GM19035 (cell line): ENCODE measurements around the gene ARHGEF16.
A peak's percentile ranks its signal among the peaks of the same experiment; 100 is the strongest.

ENCODE experiments used
- ATAC-seq: cut with Tn5 transposase; IDR thresholded peaks from one replicate; pipeline ENCODE4 v1.9.1; 2021; ENCODE audit not compliant: unreplicated experiment

Gene ARHGEF16

DNA sequence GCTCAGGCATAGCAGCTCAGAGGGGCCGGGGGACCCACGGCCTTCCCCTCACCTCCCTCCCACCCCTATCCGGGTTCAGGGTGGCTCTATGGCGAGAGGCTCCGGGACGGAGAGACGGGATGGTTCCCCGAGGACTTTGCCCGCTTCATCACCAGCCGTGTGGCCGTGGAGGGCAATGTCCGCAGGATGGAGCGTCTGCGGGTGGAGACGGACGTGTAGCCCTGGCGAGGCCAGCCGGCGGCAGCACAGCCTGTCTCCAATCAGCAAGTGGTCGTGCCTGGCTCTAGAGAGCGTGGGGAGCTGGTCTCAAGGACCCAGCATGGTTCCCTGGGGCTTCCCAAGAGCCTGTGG, 25.9 kb downstream of the ARHGEF16 start:
- no peak for ATAC-seq

DNA sequence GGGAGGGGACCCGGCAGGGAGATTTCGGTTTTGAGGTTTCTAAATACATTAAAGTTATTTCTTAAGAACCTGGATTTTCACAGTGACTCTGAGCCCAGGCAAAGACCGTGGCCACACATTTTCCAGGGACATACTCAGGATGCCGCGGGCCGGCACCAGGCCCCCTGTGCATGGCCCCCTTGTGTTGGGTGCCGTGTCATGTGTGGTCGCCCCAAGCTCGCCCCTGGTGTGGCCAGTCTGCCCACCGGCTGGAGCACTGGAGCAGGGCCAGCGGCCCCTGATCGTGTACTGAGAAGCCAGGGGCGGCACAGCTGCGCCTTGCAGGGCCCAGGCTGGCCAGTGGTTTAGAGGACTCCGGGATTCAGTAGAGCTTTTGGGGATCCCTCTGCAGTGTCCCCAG, 26.6 kb downstream of the ARHGEF16 start:
- ATAC-seq, result no peak

DNA sequence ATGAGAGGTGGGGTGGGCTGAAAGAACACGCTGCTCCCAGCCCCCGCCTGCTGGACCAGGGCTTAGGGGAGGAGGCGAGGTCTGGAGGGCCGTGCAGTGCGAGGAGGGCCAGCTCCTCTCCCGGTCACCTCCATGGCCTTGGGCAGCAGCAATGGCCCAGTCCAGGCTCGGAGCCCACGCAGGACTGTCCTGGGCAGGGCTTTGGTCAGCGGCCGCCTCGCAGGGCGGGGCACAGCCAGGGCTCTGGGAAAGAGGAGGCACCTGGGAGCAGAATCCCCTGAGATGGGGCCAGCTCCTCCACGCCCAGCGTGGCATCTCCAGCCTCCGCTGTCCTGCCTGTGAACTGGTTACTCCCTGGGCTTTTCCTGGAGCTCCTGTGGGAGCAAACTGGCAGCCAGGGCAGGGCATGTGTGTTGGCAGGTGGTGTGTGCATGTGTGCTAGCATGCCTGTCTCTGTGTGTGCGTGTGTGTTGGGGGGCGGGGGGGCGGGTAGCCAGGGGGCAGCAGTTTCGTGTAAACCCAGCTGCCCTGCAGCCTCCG, 27.4 kb downstream of the ARHGEF16 start:
- no peak for ATAC-seq

GRCh38 chr1:3482378-3482849, 27.9 kb downstream of the ARHGEF16 start:
- no peak for ATAC-seq

DNA sequence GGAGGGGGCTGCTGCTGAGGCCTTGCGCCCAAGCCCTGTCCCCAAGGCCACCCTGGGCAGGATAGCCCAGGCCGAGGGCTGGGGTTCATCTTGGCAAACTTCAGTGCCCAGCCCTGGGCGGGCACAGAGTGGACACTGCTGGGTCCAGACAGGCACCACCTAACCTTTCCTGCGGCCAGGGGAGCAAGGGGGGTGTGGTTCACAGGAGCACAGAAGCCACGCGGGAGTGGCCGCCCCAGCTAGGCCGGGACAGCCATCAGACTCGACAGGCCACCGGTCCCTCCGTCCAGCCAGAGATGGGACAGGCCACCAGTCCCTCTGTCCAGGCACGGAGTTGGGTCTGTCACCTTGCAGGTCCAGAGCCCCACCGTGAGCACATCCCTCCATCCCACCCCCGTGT, 28.9 kb downstream of the ARHGEF16 start:
- ATAC-seq, result no peak

DNA sequence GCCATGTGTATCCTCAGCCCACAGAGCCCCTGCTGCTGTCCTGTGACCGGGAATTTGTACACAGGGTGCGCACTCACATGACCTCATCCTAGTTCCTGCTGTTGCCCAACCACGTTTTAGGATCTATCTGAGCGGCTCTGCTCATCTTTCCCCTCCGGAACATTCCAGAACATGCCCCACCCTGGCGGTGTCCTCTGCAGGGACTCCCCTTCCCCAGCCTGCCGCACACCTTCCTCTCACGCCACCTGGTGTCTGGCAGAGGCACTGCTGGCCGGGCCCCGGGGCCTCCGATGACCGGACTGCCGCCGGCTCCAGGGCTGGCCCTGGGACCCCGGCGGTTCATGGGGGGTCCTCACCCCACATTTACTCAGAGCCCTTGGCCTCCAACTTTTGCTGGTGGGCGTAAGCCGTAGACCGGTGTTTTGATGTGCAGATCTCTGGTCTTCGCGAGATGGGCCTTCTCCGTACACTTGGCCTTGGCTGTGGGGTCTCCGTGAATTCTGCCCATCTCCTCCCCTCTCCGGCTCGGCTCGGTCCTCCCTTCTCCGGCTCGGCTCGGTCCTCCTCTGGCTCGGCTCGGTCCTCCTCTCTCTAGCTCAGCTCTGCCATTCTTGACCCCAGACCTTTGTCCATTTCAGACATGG, 29.5 kb downstream of the ARHGEF16 start:
- ATAC-seq, result no peak

GRCh38 chr1:3485016-3485415, 30.6 kb downstream of the ARHGEF16 start:
- ATAC-seq, result no peak

GRCh38 chr1:3488432-3488831, 34.0 kb downstream of the ARHGEF16 start:
- ATAC-seq, result no peak

DNA sequence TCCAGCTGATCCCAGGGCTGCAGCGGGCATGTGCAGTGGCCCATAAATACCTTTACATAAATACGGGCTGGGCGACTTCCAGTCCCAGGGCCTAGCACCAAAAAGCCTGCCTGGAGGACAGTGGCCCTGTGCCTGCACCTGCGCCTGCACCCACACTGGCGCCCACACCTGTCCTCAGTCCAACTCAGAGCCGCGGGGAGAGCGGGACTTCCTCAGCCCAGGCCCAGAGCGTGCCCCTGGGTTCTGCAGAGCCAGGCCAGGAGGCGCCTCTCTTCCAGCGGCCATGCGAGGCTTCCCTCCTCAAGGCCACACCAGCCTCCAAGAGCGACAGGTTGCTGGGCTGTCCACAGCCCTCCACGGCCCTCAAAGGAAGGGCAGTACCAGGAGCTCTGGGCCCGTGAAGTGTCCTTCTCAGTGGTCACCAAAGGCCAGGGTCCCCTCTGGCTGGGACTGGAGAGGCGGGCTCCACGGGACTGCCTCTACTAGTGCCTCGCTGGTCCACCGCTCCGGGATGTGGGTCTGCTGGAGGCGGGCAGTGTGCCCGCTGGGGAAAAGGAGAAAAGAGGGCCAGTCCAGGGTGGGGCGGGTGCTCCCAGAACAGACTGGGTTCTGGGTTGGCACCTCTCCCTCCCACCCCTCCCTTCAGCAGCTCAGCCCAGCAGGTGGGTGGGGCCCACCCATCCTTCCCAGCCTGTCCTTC, 35.7 kb downstream of the ARHGEF16 start:
- no peak for ATAC-seq

GRCh38 chr1:3491291-3492246, 37.1 kb downstream of the ARHGEF16 start:
- ATAC-seq, result peak; percentile 75

DNA sequence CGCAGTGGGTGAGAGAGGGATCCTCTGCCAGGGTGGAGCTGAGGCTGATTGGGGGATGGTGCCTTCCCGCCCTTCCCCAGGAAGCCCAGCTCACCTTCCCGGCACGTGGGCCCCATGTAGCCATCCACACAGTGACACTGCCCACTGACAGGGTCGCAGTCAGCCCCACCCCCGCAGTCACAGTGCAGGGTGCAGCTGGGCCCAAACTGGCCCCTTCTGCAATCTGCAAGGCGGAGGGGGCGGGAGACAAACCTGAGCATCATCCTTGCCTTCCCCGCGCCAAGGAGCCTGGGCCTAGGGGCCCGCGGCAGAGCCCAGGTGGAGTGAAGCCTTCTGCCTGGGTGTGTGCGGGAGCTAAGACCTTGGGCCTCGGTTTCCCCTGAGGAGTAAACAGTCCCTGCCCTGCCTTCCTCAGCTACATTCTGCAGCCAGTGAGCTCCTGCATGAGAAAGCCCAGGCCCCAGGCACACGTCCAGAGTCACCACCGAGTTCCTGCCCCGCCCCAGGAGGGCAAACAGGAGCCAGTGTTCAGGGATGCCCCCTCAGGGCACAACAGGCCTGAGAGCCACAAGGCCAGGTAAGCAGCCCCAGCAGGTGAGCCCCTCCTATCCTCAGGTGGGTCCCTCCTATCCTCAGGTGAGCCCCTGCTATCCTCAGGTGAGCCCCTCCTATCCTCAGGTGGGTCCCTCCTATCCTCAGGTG, 38.2 kb downstream of the ARHGEF16 start:
- ATAC-seq, result no peak

DNA sequence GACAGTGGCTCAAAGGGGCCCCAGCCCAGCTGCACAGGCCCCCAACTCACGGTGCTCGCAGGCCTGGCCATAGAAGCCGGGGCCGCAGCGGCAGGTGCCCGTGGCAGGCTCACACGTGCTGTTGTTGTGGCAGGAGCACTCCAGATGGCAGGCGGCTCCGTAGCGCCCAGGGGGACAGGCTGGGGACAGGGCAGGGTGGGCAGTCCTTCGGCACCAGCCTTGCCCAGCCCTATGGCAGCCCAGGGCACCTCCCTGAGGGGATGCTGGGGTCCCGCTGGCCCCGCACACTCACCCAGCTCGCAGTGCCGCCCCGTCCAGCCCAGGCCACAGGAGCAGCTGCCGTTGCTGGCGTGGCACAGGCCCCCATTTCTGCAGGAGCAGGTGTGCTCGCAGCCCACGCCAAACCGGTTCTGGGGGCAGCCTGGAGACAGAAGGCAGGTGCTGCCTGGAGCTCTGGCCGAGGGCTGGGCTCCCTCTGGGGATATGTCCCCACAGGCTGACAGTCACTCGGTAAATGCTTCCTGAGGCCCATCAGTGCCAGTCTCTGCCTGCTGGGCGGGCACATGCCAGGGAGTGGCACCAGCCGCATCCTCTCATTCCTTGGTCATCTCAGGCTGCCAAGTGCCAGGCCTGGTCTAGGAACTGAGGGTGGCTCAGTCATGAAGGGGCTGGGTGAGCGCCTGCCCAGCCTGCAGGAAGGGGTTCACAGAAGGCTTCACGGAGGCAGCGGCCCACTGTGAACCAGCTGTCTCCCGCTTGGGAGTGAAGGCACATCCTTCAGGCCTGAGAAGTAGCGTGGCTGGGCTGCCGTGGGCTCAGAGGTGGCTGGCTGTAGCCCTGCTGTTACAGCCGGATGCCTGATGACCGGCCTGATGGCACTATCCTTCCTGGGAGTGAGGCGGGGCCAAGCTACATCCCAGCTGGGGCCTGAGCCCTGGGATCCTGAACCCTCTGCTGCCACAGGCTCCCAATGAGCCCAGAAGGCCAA, 40.1 kb downstream of the ARHGEF16 start:
- no peak for ATAC-seq

GRCh38 chr1:3495776-3496745, 41.6 kb downstream of the ARHGEF16 start:
- ATAC-seq, result no peak

DNA sequence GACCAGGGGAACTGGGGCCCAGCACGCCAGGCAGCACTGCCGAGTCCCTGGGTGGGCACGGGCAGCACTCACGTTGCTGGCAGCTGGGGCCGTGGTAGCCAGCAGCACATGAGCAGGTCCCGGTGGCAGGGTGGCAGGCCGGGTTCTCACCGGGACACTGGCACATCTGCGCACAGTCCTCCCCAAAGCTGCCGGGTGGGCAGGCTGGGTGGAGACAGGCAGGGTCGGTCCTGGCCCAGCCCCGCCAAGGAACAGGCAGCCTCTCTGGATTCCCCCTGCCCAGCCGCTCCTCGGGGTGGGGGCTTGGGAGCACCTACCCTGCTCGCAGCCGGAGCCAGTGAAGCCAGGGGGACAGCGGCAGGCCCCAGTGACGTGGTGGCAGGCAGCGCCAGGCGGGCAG, 42.5 kb downstream of the ARHGEF16 start:
- ATAC-seq, result no peak

GRCh38 chr1:3497521-3497920, 43.1 kb downstream of the ARHGEF16 start:
- ATAC-seq, result no peak

- ATAC-seq, result no peak
These were observed 43.9 kb downstream of the ARHGEF16 start for GRCh38 chr1:3498246-3498930.

DNA sequence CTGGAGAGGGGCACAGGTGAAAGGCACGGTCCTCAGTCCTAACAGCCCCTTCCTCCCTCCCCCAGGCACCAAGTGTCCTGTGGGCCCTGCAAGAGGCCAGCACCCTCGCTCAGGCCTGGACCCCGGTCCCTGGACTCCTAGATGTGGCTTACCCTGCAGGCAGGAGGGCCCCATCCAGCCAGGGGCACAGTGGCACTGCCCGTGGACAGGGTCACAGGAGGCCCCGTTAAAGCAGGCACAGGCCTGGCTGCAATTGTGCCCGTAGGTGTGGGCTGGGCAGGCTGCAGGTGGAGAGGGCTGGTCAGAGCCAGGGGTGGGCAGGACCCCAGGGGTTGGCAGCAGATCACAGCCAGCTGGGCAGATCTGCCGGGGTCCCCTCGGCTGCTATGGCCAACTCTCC, 44.5 kb downstream of the ARHGEF16 start:
- no peak for ATAC-seq

DNA sequence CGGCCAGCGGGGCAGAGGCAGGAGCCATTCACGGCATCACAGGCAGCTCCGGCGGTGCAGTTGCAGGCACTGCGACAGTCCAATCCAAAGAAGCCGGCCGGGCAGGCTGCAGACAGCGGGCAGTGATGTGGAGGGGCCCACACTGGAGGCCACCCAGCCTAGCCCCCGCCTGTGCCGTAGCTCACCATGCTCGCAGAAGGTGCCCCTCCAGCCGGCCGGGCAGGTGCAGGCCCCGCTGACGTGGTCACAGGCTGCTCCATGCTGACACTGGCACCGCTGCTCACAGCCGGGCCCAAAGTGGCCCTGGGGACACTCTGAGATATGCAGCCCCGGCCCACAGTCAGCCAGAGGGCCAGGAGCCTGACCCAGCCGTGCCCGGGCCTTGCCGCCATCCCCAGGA, 45.1 kb downstream of the ARHGEF16 start:
- ATAC-seq, result no peak
